Mucosa of descending colon (tissue), 3 donors: ENCODE measurements around the gene ARTN. TPM values are rescaled to one million over a fixed set of nuclear protein-coding genes. Genes with fewer than 3 reads are reported as not detected.

Source experiments
- ATAC-seq: fragments of 200-7000 bp; cut with Tn5 transposase; one replicate; pipeline ENCODE4 v1.9.1; 2020; ENCODE audit warnings: mild to moderate bottlenecking, moderate library complexity
- DNase-seq, 3 donors: peaks; one replicate each; pipeline ENCODE4 v3.0.0-alpha.2; 2020
- H3K36me3 ChIP-seq: fragments of 200-600 bp; one replicate; pipeline ENCODE4 v1.8.0; 2021; ENCODE audit warnings: low read depth, mild to moderate bottlenecking
- H3K4me1 ChIP-seq: fragments of 200-600 bp; one replicate; pipeline ENCODE4 v1.8.0; 2021; ENCODE audit warnings: low read depth, mild to moderate bottlenecking
- H3K4me3 ChIP-seq: fragments of 200-600 bp; one replicate; pipeline ENCODE4 v1.8.0; 2021; ENCODE audit warnings: mild to moderate bottlenecking
- H3K9me3 ChIP-seq: fragments of 200-600 bp; one replicate; pipeline ENCODE4 v1.8.0; 2021; ENCODE audit warnings: mild to moderate bottlenecking
- CTCF ChIP-seq: fragments of 200-600 bp; IDR thresholded peaks from one replicate; pipeline ENCODE4 v1.8.0; 2022; ENCODE audit warnings: antibody characterized with exemption, mild to moderate bottlenecking
- intact Hi-C, 2 donors: fragments of 100-400 bp; cut with DNase I in 1 of 2; cut with micrococcal nuclease in 1 of 2; formaldehyde crosslinking; loops; one replicate each; pipeline versions ENCODE4 v1.11.0 to v1.11.1; 2022; cut with DNase I, micrococcal nuclease
- total RNA-seq, 3 donors: library from RNA; stranded (reverse); fragmentation: NEBNext Ultra II Directional in 2 of 3; extraction: Animal tissue kit (Norgen Biotek cat#: 25700) in 2 of 3; gene quantifications; one replicate each; pipeline versions ENCODE4 v1.2.1 to v1.2.4, GENCODE V29; 2021 to 2023
- donor health status: DM: no; HTN: no; CAD: no; lungs with moderate emphysema.
- donor health status: DM: no; HTN: no; CAD: no.
- donor health status: DM: no; HTN: yes; CAD: no.

Gene ARTN
- total RNA-seq, 3 donors from 2014 or later = 6.9 to 14.2 (median 7.4) TPM

- TF ChIP-seq CTCF = no peak
- ATAC-seq (peak; percentile 84), DNase-seq (peak; percentile 76 to 85 (median 82))
- Histone ChIP-seq H3K36me3 (no peaks in the 10 kb centered on the region), H3K4me1 (peaks cover 37% of the 10 kb centered on the region), H3K9me3 (no peaks in the 10 kb centered on the region), H3K4me3 (no peak overlapping the region)
- intact Hi-C loops = no loop called here
These were observed 47.5 kb downstream of the ARTN start for GRCh38 chr1:43981135-43981491.

- no peaks in the 10 kb centered on the region for H3K36me3 ChIP-seq
- H3K4me3 ChIP-seq = no peak overlapping the region
- peak in 1 of 3 donors; percentile 55 for DNase-seq
- peaks cover 32% of the 10 kb centered on the region for H3K4me1 ChIP-seq
- intact Hi-C loops = no loop called here
- no peaks in the 10 kb centered on the region for H3K9me3 ChIP-seq
- no peak for ATAC-seq
- TF ChIP-seq CTCF = no peak
These were observed 48.0 kb downstream of the ARTN start for GRCh38 chr1:43981636-43982035.

- TF ChIP-seq CTCF = no peak
- ATAC-seq (no peak), DNase-seq (peak in 1 of 3 donors; percentile 54)
- Histone ChIP-seq H3K9me3 (no peaks in the 10 kb centered on the region), H3K36me3 (no peaks in the 10 kb centered on the region), H3K4me3 (no peak overlapping the region), H3K4me1 (peaks cover 30% of the 10 kb centered on the region)
- intact Hi-C loops = no loop called here
These were observed 48.6 kb downstream of the ARTN start for GRCh38 chr1:43982241-43982640.

GRCh38 chr1:43982808-43983207 lies 49.2 kb downstream of the ARTN start:
- intact Hi-C loops = no loop called here
- Histone ChIP-seq H3K4me1 (peaks cover 32% of the 10 kb centered on the region), H3K9me3 (no peaks in the 10 kb centered on the region), H3K4me3 (no peak overlapping the region), H3K36me3 (no peaks in the 10 kb centered on the region)
- no peak for TF ChIP-seq CTCF
- DNase-seq (peak in 1 of 3 donors; percentile 53), ATAC-seq (no peak)

- intact Hi-C loops = no loop called here
- Histone ChIP-seq H3K36me3 (no peaks in the 10 kb centered on the region), H3K4me1 (peaks cover 27% of the 10 kb centered on the region), H3K4me3 (no peak overlapping the region), H3K9me3 (no peaks in the 10 kb centered on the region)
- no peak for ATAC-seq
- peak in 1 of 3 donors; percentile 44 for DNase-seq
- TF ChIP-seq CTCF = no peak
These were observed 49.8 kb downstream of the ARTN start for GRCh38 chr1:43983253-43983899.

GRCh38 chr1:43984855-43985254 lies 51.3 kb downstream of the ARTN start:
- no peak for DNase-seq
- Histone ChIP-seq H3K4me1 (peaks cover 22% of the 10 kb centered on the region), H3K4me3 (no peak overlapping the region), H3K36me3 (no peaks in the 10 kb centered on the region), H3K9me3 (no peaks in the 10 kb centered on the region)
- no peak for ATAC-seq
- no peak for TF ChIP-seq CTCF
- intact Hi-C loops = no loop called here
